A549 (cell line): ENCODE measurements around the gene MCU. TPM values are rescaled to one million over a fixed set of nuclear protein-coding genes. Genes with fewer than 3 reads are reported as not detected.

Experiments
- ATAC-seq, 2 experiments: fragments of 200-7000 bp in 1 of 2; fragments of >200 bp in 1 of 2; cut with Nextera tagmentation in 1 of 2; cut with Tn5 transposase in 1 of 2; 3 replicates each; pipeline versions ENCODE4 v1.8.0 to v1.9.1; 2018 to 2020; ENCODE audit warnings: mild to moderate bottlenecking in 1 of 2, moderate library complexity in 1 of 2
- CTCF ChIA-PET: fragments of 300-600 bp; sonication (Branson Sonifier 250); formaldehyde crosslinking; extraction: SDS; loops from one replicate; lab custom pipeline; 2021; ENCODE audit warnings: antibody characterized with exemption, inconsistent platforms; lab: Yijun Ruan, JAX
- POLR2A ChIA-PET: fragments of 350-600 bp; formaldehyde crosslinking; extraction: SDS; loops from one replicate; lab custom pipeline; 2021; ENCODE audit warnings: antibody characterized with exemption, inconsistent platforms; lab: Yijun Ruan, JAX
- DNase-seq, 2 experiments: peaks; one replicate each; pipeline versions ENCODE4 v3.0.0 to v3.0.0-alpha.2; 2011 to 2016; ENCODE audit warnings: low read depth in 1 of 2, low spot score in 1 of 2
- FAIRE-seq: peaks from 2 replicates; lab custom pipeline; 2011; peaks lifted over from hg19 to GRCh38; lab: Jason Lieb, UNC
- H3K27ac ChIP-seq, 2 experiments: fragments of >200 bp; sonication (Bioruptor Twin); formaldehyde crosslinking; 3 replicates each; pipeline ENCODE4 v1.5.1; 2016 to 2017
- H3K4me1 ChIP-seq: fragments of >200 bp; sonication (Bioruptor Twin); formaldehyde crosslinking; 3 replicates; pipeline ENCODE4 v1.6.1; 2016
- H3K4me2 ChIP-seq: fragments of >200 bp; sonication (Bioruptor Twin); formaldehyde crosslinking; 3 replicates; pipeline ENCODE4 v1.6.1; 2016
- H3K4me3 ChIP-seq: fragments of >200 bp; sonication (Bioruptor Twin); formaldehyde crosslinking; 3 replicates; pipeline ENCODE4 v1.5.1; 2016
- H3K9me3 ChIP-seq: fragments of >200 bp; sonication (Bioruptor Twin); formaldehyde crosslinking; 3 replicates; pipeline ENCODE4 v1.6.1; 2016
- CEBPB ChIP-seq, 2 experiments: fragments of >200 bp in 1 of 2; sonication (Bioruptor Twin) in 1 of 2; formaldehyde crosslinking in 1 of 2; IDR thresholded peaks; 2 replicates each; pipeline ENCODE4 v1.6.1; 2012 to 2016
- CHD2 ChIP-seq: fragments of 150-350 bp; IDR thresholded peaks from 2 replicates; pipeline ENCODE4 v1.6.1; 2014; ENCODE audit warnings: low read length; ENCODE audit not compliant: partially characterized antibody
- EP300 ChIP-seq, 2 experiments: fragments of >200 bp; sonication (Bioruptor Twin); formaldehyde crosslinking; IDR thresholded peaks; 2 replicates in 1 of 2; 3 replicates in 1 of 2; pipeline ENCODE4 v1.6.1; 2016 to 2017
- ESRRA ChIP-seq: fragments of 150-350 bp; IDR thresholded peaks from 2 replicates; pipeline ENCODE4 v1.6.1; 2014; ENCODE audit warnings: mild to moderate bottlenecking, low read length, borderline replicate concordance
- FOSL2 ChIP-seq, 2 experiments: fragments of 450-650 bp in 1 of 2; fragments of >200 bp in 1 of 2; sonication (Bioruptor Twin) in 1 of 2; formaldehyde crosslinking; IDR thresholded peaks; 2 replicates each; pipeline versions ENCODE4 v1.5.0 to v1.6.1; 2016 to 2020; ENCODE audit warnings: mild to moderate bottlenecking in 1 of 2, moderate library complexity in 1 of 2
- FOXS1 ChIP-seq: fragments of 250-450 bp; sonication (Bioruptor Pico); IDR thresholded peaks from 2 replicates; pipeline ENCODE4 v1.5.0; 2020; ENCODE audit warnings: mild to moderate bottlenecking, moderate library complexity
- GATA3 ChIP-seq: IDR thresholded peaks from 2 replicates; pipeline ENCODE4 v1.6.1; 2012; ENCODE audit warnings: borderline replicate concordance
- HDAC2 ChIP-seq: fragments of 200-600 bp; sonication (generic); IDR thresholded peaks from 2 replicates; pipeline ENCODE4 v1.6.1; 2016
- HMGXB4 ChIP-seq: fragments of 250-450 bp; sonication (Bioruptor Pico); IDR thresholded peaks from 2 replicates; pipeline ENCODE4 v1.5.0; 2021; ENCODE audit warnings: mild to moderate bottlenecking, moderate library complexity, borderline replicate concordance
- HOXA7 ChIP-seq: fragments of 250-450 bp; sonication (Bioruptor Pico); IDR thresholded peaks from 2 replicates; pipeline ENCODE4 v1.5.0; 2020; ENCODE audit warnings: mild to moderate bottlenecking, moderate library complexity
- HOXB13 ChIP-seq: fragments of 250-450 bp; sonication (Bioruptor Pico); IDR thresholded peaks from 2 replicates; pipeline ENCODE4 v1.5.0; 2020; ENCODE audit warnings: low read depth, mild to moderate bottlenecking, moderate library complexity
- HOXB5 ChIP-seq: fragments of 250-450 bp; sonication (Bioruptor Pico); IDR thresholded peaks from 2 replicates; pipeline ENCODE4 v1.5.0; 2020; ENCODE audit warnings: mild to moderate bottlenecking, moderate library complexity
- JUNB ChIP-seq: fragments of >200 bp; sonication (Bioruptor Twin); formaldehyde crosslinking; IDR thresholded peaks from 2 replicates; pipeline ENCODE4 v1.6.1; 2016
- KDM1A ChIP-seq: fragments of 200-600 bp; sonication (generic); IDR thresholded peaks from 2 replicates; pipeline ENCODE4 v1.6.1; 2016; ENCODE audit warnings: low read depth, mild to moderate bottlenecking
- NFE2L2 ChIP-seq: fragments of 150-350 bp; conservative IDR thresholded peaks from 2 replicates; pipeline ENCODE4 v1.6.1; 2014; ENCODE audit warnings: low read length
- NR3C1 ChIP-seq: fragments of >200 bp; sonication (Bioruptor Twin); formaldehyde crosslinking; IDR thresholded peaks from 3 replicates; pipeline ENCODE4 v1.6.1; 2017
- POLR2AphosphoS2 ChIP-seq: conservative IDR thresholded peaks from 2 replicates; pipeline ENCODE4 v1.6.1; 2012; ENCODE audit warnings: low read length, improper control_type of control experiment, inconsistent platforms
- RAD21 ChIP-seq, 2 experiments: fragments of >200 bp in 1 of 2; sonication (Bioruptor Twin) in 1 of 2; formaldehyde crosslinking in 1 of 2; IDR thresholded peaks in 1 of 2; conservative IDR thresholded peaks in 1 of 2; 2 replicates in 1 of 2; 3 replicates in 1 of 2; pipeline ENCODE4 v1.6.1; 2012 to 2018; ENCODE audit warnings: inconsistent platforms in 1 of 2
- RCOR1 ChIP-seq: fragments of 150-350 bp; IDR thresholded peaks from 2 replicates; pipeline ENCODE4 v1.6.1; 2014; ENCODE audit warnings: antibody characterized with exemption, low read length, low read depth
- REST ChIP-seq: fragments of 200-600 bp; sonication (generic); IDR thresholded peaks from 2 replicates; pipeline ENCODE4 v1.6.1; 2016; ENCODE audit warnings: antibody characterized with exemption, mild to moderate bottlenecking, moderate library complexity
- RFX5 ChIP-seq: fragments of 450-650 bp; IDR thresholded peaks from 2 replicates; pipeline ENCODE4 v1.7.1; 2014; ENCODE audit warnings: antibody characterized with exemption, mild to moderate bottlenecking, moderate library complexity
- SMC3 ChIP-seq: fragments of >200 bp; sonication (Bioruptor Twin); formaldehyde crosslinking; IDR thresholded peaks from 3 replicates; pipeline ENCODE4 v1.6.1; 2018; ENCODE audit warnings: inconsistent platforms
- TFCP2L1 ChIP-seq: fragments of 250-450 bp; sonication (Bioruptor Pico); IDR thresholded peaks from 2 replicates; pipeline ENCODE4 v1.5.0; 2021; ENCODE audit warnings: mild to moderate bottlenecking
- TP53 ChIP-seq: fragments of 250-450 bp; sonication (Bioruptor Pico); IDR thresholded peaks from 2 replicates; pipeline ENCODE4 v1.5.0; 2021; ENCODE audit warnings: mild to moderate bottlenecking, moderate library complexity
- ZNF302 ChIP-seq: fragments of 250-450 bp; sonication (Bioruptor Pico); IDR thresholded peaks from 2 replicates; pipeline ENCODE4 v1.9.0; 2021; ENCODE audit warnings: inconsistent platforms, mild to moderate bottlenecking, moderate library complexity
- WGBS: methylation state at CpG from one replicate; pipeline ENCODE4 v1.1.6; 2017; ENCODE audit errors: missing lambda C conversion rate; 5-methylcytosine and 5-hydroxymethylcytosine counted together
- polyA plus RNA-seq, 4 experiments: library from polyadenylated mRNA; depleted of rRNA in 3 of 4; stranded (reverse); fragments of >200 nt; fragmentation: RNase III in 1 of 4; extraction: RNeasy Plus Mini Kit Qiagen cat#74134 plus additional on column Dnase treatment in 1 of 4; gene quantifications; 2 replicates in 3 of 4; 3 replicates in 1 of 4; pipeline ENCODE4 v1.2.3, GENCODE V29; 2011 to 2017
- TF ChIP-seq, protein P1 (sequence below): IDR thresholded peaks from 2 replicates; pipeline ENCODE4 v1.6.1; 2012
- TF ChIP-seq, protein P2 (sequence below): IDR thresholded peaks from 2 replicates; pipeline ENCODE4 v1.6.1; 2012

MCU gene
- polyA plus RNA-seq, 2 of the 4 experiments (the other 2 are of a cell fraction): 44.0 to 221 TPM

DNA sequence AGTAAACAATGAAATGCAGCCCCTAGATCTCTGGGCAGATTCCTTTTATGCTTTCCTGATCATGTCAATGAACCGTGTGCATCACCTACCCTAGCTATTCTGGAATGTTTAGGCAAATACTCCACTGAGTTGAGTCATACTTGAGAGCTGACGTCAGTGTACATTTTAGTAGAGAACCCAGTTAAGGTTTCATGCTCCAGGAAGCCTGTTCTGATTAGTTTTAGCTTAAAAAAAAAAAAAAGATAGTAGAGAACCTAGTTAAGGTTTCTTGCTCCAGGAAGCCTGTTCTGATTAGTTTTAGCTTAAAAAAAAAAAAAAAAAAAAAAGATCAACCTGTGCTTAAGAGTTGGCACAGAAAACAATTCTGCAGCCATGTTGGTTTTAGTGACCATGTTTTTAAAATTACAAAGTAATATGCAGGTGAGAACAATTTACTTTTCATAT, 3.7 kb upstream of the MCU start (continued):
- peak; percentile 82; the same call in 1 of the 2 replicates for TF ChIP-seq FOXS1 (CRISPR knock-in tag)
- 0 out of 5 replicates have a peak, but pooled peaks of 1 of the 2 experiments have one; percentile 34 for TF ChIP-seq EP300 (IDR thresholded peaks at IDR 0.05)
- TF ChIP-seq JUNB: 0 out of 2 replicates have a peak, but pooled peaks have one; percentile 48
- TF ChIP-seq RFX5: no peak
- no peak for TF ChIP-seq POLR2AphosphoS2
- TF ChIP-seq HOXB13 (CRISPR knock-in tag): peak; percentile 71
- no peak for TF ChIP-seq NFE2L2
- no peak for TF ChIP-seq KDM1A
- no peak for TF ChIP-seq HOXB5 (CRISPR knock-in tag)
- 0 out of 3 replicates have a peak, but pooled peaks have one; percentile 10 for TF ChIP-seq SMC3
- TF ChIP-seq ESRRA: no peak
- TF ChIP-seq FOSL2 (IDR thresholded peaks at IDR 0.05): peak; percentile 71
- TF ChIP-seq FOSL2 (CRISPR knock-in tag; IDR thresholded peaks at IDR 0.05): peak; percentile 96
- TF ChIP-seq, protein P1, sequence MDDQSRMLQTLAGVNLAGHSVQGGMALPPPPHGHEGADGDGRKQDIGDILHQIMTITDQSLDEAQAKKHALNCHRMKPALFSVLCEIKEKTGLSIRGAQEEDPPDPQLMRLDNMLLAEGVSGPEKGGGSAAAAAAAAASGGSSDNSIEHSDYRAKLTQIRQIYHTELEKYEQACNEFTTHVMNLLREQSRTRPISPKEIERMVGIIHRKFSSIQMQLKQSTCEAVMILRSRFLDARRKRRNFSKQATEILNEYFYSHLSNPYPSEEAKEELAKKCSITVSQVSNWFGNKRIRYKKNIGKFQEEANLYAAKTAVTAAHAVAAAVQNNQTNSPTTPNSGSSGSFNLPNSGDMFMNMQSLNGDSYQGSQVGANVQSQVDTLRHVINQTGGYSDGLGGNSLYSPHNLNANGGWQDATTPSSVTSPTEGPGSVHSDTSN: no peak
- TF ChIP-seq TP53 (CRISPR knock-in tag): no peak
- no peak for TF ChIP-seq HOXA7 (CRISPR knock-in tag)
- TF ChIP-seq CEBPB (IDR thresholded peaks at IDR 0.05): peak in 1 of 2 experiments; percentile 79; a peak in 2 of 4 replicates
- TF ChIP-seq HDAC2: no peak
- peak; percentile 89 for TF ChIP-seq ZNF302 (CRISPR knock-in tag)
- TF ChIP-seq NR3C1: no peak
- TF ChIP-seq, protein P2, sequence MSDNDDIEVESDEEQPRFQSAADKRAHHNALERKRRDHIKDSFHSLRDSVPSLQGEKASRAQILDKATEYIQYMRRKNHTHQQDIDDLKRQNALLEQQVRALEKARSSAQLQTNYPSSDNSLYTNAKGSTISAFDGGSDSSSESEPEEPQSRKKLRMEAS: peak; percentile 63

DNA sequence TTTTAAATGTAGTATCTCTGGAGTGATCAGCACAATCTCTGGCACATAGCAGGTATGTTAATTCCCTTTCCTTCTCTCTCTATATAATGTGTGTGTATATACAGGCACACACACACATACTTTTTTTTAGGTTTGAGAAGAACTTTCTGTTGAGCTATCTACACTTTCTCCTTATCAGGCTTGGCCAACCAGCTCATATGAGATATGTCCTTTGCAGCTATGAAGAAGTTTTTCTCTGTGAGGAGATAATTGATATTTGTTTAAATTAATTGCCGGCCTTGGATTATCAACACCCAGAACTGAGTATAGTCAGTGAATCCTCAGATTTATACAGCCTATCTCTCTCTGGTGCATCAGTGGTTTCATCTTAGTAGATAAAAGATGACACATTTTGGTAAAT, 2.3 kb upstream of the MCU start:
- Histone ChIP-seq H3K4me3 (no peak overlapping the region), H3K4me2 (peak overlapping the region; percentile 63), H3K27ac (peak overlapping the region; percentile 87 to 89), H3K4me1 (peaks cover 76% of the 10 kb centered on the region), H3K9me3 (no peaks in the 10 kb centered on the region)
- CTCF ChIA-PET: interaction anchor here (0.8 to 1.0 kb wide), 2 partner anchors 120 to 324 kb away, joined by 3 read pairs; no protein-coding TSS in a partner anchor
- ATAC-seq (no peak), FAIRE-seq (no peak), DNase-seq (no peak)
- 44% methylated on average over 1 of the region's 1 CpG for WGBS
- TF ChIP-seq HOXB5 (CRISPR knock-in tag): no peak
- no peak for TF ChIP-seq CHD2
- no peak for TF ChIP-seq ZNF302 (CRISPR knock-in tag)
- no peak for TF ChIP-seq GATA3
- TF ChIP-seq TFCP2L1 (CRISPR knock-in tag): no peak
- TF ChIP-seq RCOR1: no peak
- TF ChIP-seq REST: no peak
- TF ChIP-seq TP53 (CRISPR knock-in tag): no peak
- TF ChIP-seq HDAC2: no peak
- no peak for TF ChIP-seq HMGXB4 (CRISPR knock-in tag)
- no peak for TF ChIP-seq KDM1A
- no peak for TF ChIP-seq RAD21 (conservative IDR thresholded peaks at IDR 0.05 in 1 of 2, IDR thresholded peaks at IDR 0.05 in 1 of 2)
- POLR2A ChIA-PET: interaction anchor here (1.6 kb wide), 1 partner anchor 8 kb away, joined by 4 read pairs; no protein-coding TSS in a partner anchor
